ENCODE data around the gene CAPRIN1.

DNA sequence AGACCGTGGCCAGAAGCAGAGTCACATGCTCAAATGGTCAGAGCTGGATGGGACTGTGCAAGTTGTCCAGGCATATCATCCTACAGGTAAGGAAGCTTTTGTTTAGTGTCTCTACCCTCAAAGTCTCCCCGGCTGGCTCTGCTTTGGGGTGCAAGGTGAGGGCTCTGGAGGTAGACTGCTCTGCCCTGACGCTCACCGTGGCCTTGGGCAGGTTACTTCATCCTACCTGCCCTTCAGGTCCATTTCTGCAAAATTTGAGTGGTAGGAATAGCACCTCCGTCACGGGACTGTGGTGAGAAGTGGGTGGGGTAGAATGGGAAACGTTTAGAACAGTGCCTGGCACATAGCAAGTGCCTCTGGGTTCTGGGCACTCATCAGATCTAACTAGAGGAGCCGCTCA lies 96.0 kb downstream of the CAPRIN1 start:
- TF ChIP-seq, protein P1, sequence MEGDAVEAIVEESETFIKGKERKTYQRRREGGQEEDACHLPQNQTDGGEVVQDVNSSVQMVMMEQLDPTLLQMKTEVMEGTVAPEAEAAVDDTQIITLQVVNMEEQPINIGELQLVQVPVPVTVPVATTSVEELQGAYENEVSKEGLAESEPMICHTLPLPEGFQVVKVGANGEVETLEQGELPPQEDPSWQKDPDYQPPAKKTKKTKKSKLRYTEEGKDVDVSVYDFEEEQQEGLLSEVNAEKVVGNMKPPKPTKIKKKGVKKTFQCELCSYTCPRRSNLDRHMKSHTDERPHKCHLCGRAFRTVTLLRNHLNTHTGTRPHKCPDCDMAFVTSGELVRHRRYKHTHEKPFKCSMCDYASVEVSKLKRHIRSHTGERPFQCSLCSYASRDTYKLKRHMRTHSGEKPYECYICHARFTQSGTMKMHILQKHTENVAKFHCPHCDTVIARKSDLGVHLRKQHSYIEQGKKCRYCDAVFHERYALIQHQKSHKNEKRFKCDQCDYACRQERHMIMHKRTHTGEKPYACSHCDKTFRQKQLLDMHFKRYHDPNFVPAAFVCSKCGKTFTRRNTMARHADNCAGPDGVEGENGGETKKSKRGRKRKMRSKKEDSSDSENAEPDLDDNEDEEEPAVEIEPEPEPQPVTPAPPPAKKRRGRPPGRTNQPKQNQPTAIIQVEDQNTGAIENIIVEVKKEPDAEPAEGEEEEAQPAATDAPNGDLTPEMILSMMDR (conservative IDR thresholded peaks at IDR 0.05; ENCODE audit: low read depth in 2 of 2) = no peak
- no peak for TF ChIP-seq EZH2phosphoT487 (IDR thresholded peaks at IDR 0.05; ENCODE audit: unreplicated experiment)
- TF ChIP-seq EZH2 (IDR thresholded peaks at IDR 0.05; ENCODE audit: low read depth, unreplicated experiment) = no peak
- no peak for TF ChIP-seq POLR2AphosphoS5 (IDR thresholded peaks at IDR 0.05; ENCODE audit: low read depth)
- TF ChIP-seq, protein P2, sequence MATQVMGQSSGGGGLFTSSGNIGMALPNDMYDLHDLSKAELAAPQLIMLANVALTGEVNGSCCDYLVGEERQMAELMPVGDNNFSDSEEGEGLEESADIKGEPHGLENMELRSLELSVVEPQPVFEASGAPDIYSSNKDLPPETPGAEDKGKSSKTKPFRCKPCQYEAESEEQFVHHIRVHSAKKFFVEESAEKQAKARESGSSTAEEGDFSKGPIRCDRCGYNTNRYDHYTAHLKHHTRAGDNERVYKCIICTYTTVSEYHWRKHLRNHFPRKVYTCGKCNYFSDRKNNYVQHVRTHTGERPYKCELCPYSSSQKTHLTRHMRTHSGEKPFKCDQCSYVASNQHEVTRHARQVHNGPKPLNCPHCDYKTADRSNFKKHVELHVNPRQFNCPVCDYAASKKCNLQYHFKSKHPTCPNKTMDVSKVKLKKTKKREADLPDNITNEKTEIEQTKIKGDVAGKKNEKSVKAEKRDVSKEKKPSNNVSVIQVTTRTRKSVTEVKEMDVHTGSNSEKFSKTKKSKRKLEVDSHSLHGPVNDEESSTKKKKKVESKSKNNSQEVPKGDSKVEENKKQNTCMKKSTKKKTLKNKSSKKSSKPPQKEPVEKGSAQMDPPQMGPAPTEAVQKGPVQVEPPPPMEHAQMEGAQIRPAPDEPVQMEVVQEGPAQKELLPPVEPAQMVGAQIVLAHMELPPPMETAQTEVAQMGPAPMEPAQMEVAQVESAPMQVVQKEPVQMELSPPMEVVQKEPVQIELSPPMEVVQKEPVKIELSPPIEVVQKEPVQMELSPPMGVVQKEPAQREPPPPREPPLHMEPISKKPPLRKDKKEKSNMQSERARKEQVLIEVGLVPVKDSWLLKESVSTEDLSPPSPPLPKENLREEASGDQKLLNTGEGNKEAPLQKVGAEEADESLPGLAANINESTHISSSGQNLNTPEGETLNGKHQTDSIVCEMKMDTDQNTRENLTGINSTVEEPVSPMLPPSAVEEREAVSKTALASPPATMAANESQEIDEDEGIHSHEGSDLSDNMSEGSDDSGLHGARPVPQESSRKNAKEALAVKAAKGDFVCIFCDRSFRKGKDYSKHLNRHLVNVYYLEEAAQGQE (IDR thresholded peaks at IDR 0.05; ENCODE audit: unreplicated experiment) = no peak
- TF ChIP-seq ZNF114 (CRISPR knock-in tag; IDR thresholded peaks at IDR 0.05) = no peak
- TF ChIP-seq, protein P3, sequence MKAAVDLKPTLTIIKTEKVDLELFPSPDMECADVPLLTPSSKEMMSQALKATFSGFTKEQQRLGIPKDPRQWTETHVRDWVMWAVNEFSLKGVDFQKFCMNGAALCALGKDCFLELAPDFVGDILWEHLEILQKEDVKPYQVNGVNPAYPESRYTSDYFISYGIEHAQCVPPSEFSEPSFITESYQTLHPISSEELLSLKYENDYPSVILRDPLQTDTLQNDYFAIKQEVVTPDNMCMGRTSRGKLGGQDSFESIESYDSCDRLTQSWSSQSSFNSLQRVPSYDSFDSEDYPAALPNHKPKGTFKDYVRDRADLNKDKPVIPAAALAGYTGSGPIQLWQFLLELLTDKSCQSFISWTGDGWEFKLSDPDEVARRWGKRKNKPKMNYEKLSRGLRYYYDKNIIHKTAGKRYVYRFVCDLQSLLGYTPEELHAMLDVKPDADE (IDR thresholded peaks at IDR 0.05) = no peak
- no peak for TF ChIP-seq JUNB (IDR thresholded peaks at IDR 0.05; ENCODE audit: unreplicated experiment)
- no peak for TF ChIP-seq CREB1 (CRISPR knock-in tag; IDR thresholded peaks at IDR 0.05; ENCODE audit: low read depth)
- TF ChIP-seq STAT1 (IDR thresholded peaks at IDR 0.05; ENCODE audit: unreplicated experiment) = no peak
- no peak for TF ChIP-seq NANOG (IDR thresholded peaks at IDR 0.05; ENCODE audit: borderline replicate concordance)

All from GM23338 (cell line).